Measurements from ENCODE around the gene IGF2BP2. TPM values are rescaled to one million over a fixed set of nuclear protein-coding genes. Genes with fewer than 3 reads are reported as not detected.

Gene IGF2BP2
- total RNA-seq, 1 donor from 2014 or later: 147 TPM

DNA sequence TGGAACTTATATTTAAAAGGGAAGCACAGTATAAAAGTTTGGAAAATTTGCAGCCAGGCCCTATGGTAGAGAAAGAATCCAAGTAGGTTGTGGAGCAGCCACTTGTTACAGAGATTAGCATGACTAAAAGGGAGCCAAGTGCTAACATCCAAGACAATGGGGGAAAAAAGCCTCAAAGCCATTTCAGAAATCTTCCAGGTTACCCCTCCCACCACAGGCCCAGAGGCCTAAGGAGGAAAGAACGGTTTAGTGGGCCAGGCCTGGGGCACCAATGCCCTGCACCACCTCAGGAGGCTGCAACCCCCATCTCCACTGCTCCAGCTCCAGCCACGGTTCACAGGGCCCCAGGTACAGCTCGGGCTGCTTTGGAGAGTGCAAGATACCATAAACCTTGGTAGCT lies 69.9 kb downstream of the IGF2BP2 start:
- H3K9ac ChIP-seq: no peak overlapping the region
- H3K4me3 ChIP-seq: no peak overlapping the region
- no peak for DNase-seq (ENCODE audit: low spot score)
- peaks cover 12% of the 10 kb centered on the region for H3K4me1 Mint-ChIP-seq
- H3K27ac ChIP-seq: no peak overlapping the region
- H3K36me3 ChIP-seq: no peaks in the 10 kb centered on the region
- peaks cover 83% of the 10 kb centered on the region for H4K20me1 ChIP-seq (ENCODE audit: low read depth)
- peaks cover 10% of the 10 kb centered on the region for H3K4me1 ChIP-seq
- peaks cover 100% of the 10 kb centered on the region for H3K79me2 ChIP-seq (ENCODE audit: low read depth)
- H3F3A ChIP-seq (ENCODE audit: low read depth): no peaks in the 10 kb centered on the region
- no peak overlapping the region for H3K4me2 ChIP-seq
- H3K27me3 ChIP-seq: no peaks in the 10 kb centered on the region
- H3K4me3 Mint-ChIP-seq: no peak overlapping the region
- H3K9me3 Mint-ChIP-seq: peaks cover 8% of the 10 kb centered on the region
- H3K9me3 ChIP-seq (ENCODE audit: low read depth): no peaks in the 10 kb centered on the region
- H3K27ac Mint-ChIP-seq: no peak overlapping the region
- peaks cover 52% of the 10 kb centered on the region for H3K36me3 Mint-ChIP-seq
- peaks cover 2% of the 10 kb centered on the region for H3K27me3 Mint-ChIP-seq (ENCODE audit: insufficient read depth, low read depth)
- H2AFZ ChIP-seq (replicated peaks): no peak overlapping the region
- TF ChIP-seq EZH2 (IDR thresholded peaks at IDR 0.05) (no peak), EZH2phosphoT487 (IDR thresholded peaks at IDR 0.05) (no peak)
- TF ChIP-seq, protein P1, sequence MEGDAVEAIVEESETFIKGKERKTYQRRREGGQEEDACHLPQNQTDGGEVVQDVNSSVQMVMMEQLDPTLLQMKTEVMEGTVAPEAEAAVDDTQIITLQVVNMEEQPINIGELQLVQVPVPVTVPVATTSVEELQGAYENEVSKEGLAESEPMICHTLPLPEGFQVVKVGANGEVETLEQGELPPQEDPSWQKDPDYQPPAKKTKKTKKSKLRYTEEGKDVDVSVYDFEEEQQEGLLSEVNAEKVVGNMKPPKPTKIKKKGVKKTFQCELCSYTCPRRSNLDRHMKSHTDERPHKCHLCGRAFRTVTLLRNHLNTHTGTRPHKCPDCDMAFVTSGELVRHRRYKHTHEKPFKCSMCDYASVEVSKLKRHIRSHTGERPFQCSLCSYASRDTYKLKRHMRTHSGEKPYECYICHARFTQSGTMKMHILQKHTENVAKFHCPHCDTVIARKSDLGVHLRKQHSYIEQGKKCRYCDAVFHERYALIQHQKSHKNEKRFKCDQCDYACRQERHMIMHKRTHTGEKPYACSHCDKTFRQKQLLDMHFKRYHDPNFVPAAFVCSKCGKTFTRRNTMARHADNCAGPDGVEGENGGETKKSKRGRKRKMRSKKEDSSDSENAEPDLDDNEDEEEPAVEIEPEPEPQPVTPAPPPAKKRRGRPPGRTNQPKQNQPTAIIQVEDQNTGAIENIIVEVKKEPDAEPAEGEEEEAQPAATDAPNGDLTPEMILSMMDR (IDR thresholded peaks at IDR 0.05): no peak

DNA sequence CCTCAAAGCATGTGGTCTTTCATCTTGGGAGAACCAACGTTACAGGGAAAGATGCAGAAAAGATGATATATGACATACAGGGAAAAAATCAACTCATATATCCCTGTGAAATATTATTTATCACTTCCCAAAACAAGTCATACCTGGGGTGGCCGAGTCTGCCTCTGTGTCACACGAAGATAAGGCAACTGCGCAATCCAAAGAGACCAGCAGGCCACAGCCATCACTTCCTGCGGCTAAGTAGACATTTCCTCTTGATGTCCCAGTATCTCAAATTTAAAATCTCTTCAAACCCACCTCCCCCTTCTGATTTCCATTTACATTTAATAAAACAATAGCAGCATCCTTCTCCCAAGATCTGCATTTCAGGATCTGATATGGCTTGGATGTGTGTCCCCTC lies 71.5 kb downstream of the IGF2BP2 start:
- no peak overlapping the region for H3K4me2 ChIP-seq
- peaks cover 100% of the 10 kb centered on the region for H3K79me2 ChIP-seq (ENCODE audit: low read depth)
- H3K4me3 ChIP-seq: no peak overlapping the region
- no peaks in the 10 kb centered on the region for H3F3A ChIP-seq (ENCODE audit: low read depth)
- Mint-ChIP-seq H3K36me3 (peaks cover 51% of the 10 kb centered on the region), H3K4me1 (peaks cover 10% of the 10 kb centered on the region), H3K27ac (no peak overlapping the region), H3K4me3 (no peak overlapping the region), H3K9me3 (peaks cover 8% of the 10 kb centered on the region), H3K27me3 (ENCODE audit: insufficient read depth, low read depth) (peaks cover 4% of the 10 kb centered on the region)
- no peak overlapping the region for H3K9ac ChIP-seq
- DNase-seq (ENCODE audit: low spot score): no peak
- H2AFZ ChIP-seq (replicated peaks): no peak overlapping the region
- no peaks in the 10 kb centered on the region for H3K27me3 ChIP-seq
- H4K20me1 ChIP-seq (ENCODE audit: low read depth): peaks cover 83% of the 10 kb centered on the region
- H3K4me1 ChIP-seq: no peaks in the 10 kb centered on the region
- no peak overlapping the region for H3K27ac ChIP-seq
- H3K36me3 ChIP-seq: no peaks in the 10 kb centered on the region
- no peaks in the 10 kb centered on the region for H3K9me3 ChIP-seq (ENCODE audit: low read depth)
- TF ChIP-seq, protein P1 (IDR thresholded peaks at IDR 0.05): no peak
- TF ChIP-seq EZH2phosphoT487 (IDR thresholded peaks at IDR 0.05): no peak
- TF ChIP-seq EZH2 (IDR thresholded peaks at IDR 0.05): no peak

DNA sequence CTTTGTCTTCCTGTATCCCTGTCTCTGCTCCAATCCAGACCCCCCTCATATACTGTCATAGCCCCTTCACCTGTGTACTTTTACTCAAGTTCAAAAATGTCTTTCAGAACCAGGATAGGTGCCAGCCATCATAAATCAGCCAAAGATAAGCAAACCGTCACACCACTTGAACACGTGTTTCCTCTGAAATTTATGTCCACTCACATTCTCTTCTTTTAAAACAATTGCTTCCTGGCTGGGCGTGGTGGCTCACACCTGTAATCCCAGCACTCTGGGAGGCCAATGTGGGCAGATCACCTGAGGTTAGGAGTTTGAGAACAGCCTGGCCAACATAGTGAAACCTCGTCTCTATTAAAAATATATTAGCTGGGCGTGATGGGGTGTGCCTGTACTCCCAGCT lies 74.1 kb downstream of the IGF2BP2 start:
- Histone ChIP-seq H3K4me1 (no peaks in the 10 kb centered on the region), H3K27ac (no peak overlapping the region), H3K9ac (no peak overlapping the region), H3K9me3 (ENCODE audit: low read depth) (no peaks in the 10 kb centered on the region), H4K20me1 (ENCODE audit: low read depth) (peaks cover 95% of the 10 kb centered on the region), H3K4me2 (no peak overlapping the region), H3K79me2 (ENCODE audit: low read depth) (peaks cover 100% of the 10 kb centered on the region), H3K4me3 (no peak overlapping the region), H3F3A (ENCODE audit: low read depth) (no peaks in the 10 kb centered on the region), H3K27me3 (no peaks in the 10 kb centered on the region), H2AFZ (replicated peaks) (no peak overlapping the region), H3K36me3 (no peaks in the 10 kb centered on the region)
- H3K4me1 Mint-ChIP-seq: peaks cover 22% of the 10 kb centered on the region
- DNase-seq (ENCODE audit: low spot score): no peak
- H3K27me3 Mint-ChIP-seq (ENCODE audit: insufficient read depth, low read depth): peaks cover 4% of the 10 kb centered on the region
- TF ChIP-seq EZH2phosphoT487 (IDR thresholded peaks at IDR 0.05) (no peak), EZH2 (IDR thresholded peaks at IDR 0.05) (no peak)
- TF ChIP-seq, protein P1 (IDR thresholded peaks at IDR 0.05): no peak
- H3K36me3 Mint-ChIP-seq: peaks cover 29% of the 10 kb centered on the region
- no peaks in the 10 kb centered on the region for H3K9me3 Mint-ChIP-seq
- H3K4me3 Mint-ChIP-seq: no peak overlapping the region
- no peak overlapping the region for H3K27ac Mint-ChIP-seq
